Endothelial cell of umbilical vein (primary cell): ENCODE data around the gene SPANXN3. TPM values are rescaled to one million over a fixed set of nuclear protein-coding genes. Genes with fewer than 3 reads are reported as not detected.

Experiments used
- BruUV-seq: library from RNA; stranded (reverse); fragments of 400-500 nt; replicated peaks from 2 replicates; lab custom pipeline; 2021; lab: Mats Ljungman, UMichigan
- CTCF ChIA-PET: fragments of 300-600, 350-600 bp; sonication (Branson Sonifier 250); formaldehyde crosslinking; loops from one replicate; lab custom pipeline; 2021; ENCODE audit warnings: antibody characterized with exemption, inconsistent platforms; lab: Charles Lee
- POLR2A ChIA-PET: fragments of 300-600, 350-600 bp; sonication (Branson Sonifier 250); formaldehyde crosslinking; loops from one replicate; lab custom pipeline; 2021; ENCODE audit warnings: antibody characterized with exemption, inconsistent platforms; lab: Charles Lee
- DNase-seq: peaks from one replicate; pipeline ENCODE4 v3.0.0-alpha.2; 2011; ENCODE audit warnings: low read depth, low spot score
- FAIRE-seq: peaks from 2 replicates; lab custom pipeline; 2011; peaks lifted over from hg19 to GRCh38; lab: Jason Lieb, UNC
- H2AFZ ChIP-seq: 2 replicates; pipeline ENCODE4 v1.6.0; 2012; ENCODE audit warnings: low read depth, low read length, control low read depth, inconsistent platforms
- H3K27ac ChIP-seq: 2 replicates; pipeline ENCODE4 v1.5.1; 2011; ENCODE audit warnings: low read depth, mild to moderate bottlenecking, control low read depth, low read length, moderate library complexity; ENCODE audit not compliant: insufficient read depth
- H3K27me3 ChIP-seq, 2 experiments: 2 replicates each; pipeline versions ENCODE4 v1.6.0 to v1.6.1; 2011; ENCODE audit warnings: low read length in 2 of 2, mixed read lengths in 1 of 2; ENCODE audit not compliant: control insufficient read depth in 2 of 2, insufficient read depth in 2 of 2
- H3K36me3 ChIP-seq, 2 experiments: 2 replicates in 1 of 2; 3 replicates in 1 of 2; pipeline ENCODE4 v1.5.1; 2011; ENCODE audit warnings: low read length in 2 of 2, mild to moderate bottlenecking in 1 of 2, moderate library complexity in 1 of 2; ENCODE audit not compliant: control insufficient read depth in 2 of 2, insufficient read depth in 2 of 2; ENCODE audit errors: extremely low read depth in 1 of 2
- H3K4me1 ChIP-seq: 3 replicates; pipeline ENCODE4 v1.5.1; 2011; ENCODE audit warnings: mild to moderate bottlenecking, low read length; ENCODE audit not compliant: control insufficient read depth, insufficient read depth; ENCODE audit errors: extremely low read depth
- H3K4me2 ChIP-seq: 2 replicates; pipeline ENCODE4 v1.6.1; 2011; ENCODE audit warnings: low read length, control low read depth, mixed read lengths; ENCODE audit not compliant: insufficient read depth
- H3K4me3 ChIP-seq, 3 experiments: fragments of 200-600 bp in 1 of 3; sonication (generic), shearing (Covaris generic) in 1 of 3; replicated peaks in 1 of 3; 2 replicates each; pipeline ENCODE4 v1.5.1; 2011 to 2016; ENCODE audit warnings: control low read depth in 3 of 3, low read length in 3 of 3, mild to moderate bottlenecking in 2 of 3, inconsistent platforms in 1 of 3, low read depth in 1 of 3, moderate library complexity in 1 of 3; ENCODE audit not compliant: insufficient read depth in 1 of 3
- H3K79me2 ChIP-seq: 2 replicates; pipeline ENCODE4 v1.6.0; 2012; ENCODE audit warnings: low read length, inconsistent platforms; ENCODE audit not compliant: control insufficient read depth, insufficient read depth
- H3K9ac ChIP-seq: replicated peaks from 2 replicates; pipeline ENCODE3; 2011; ENCODE audit warnings: low read length, control low read depth; ENCODE audit not compliant: insufficient read depth; ENCODE audit errors: extremely low read depth
- H3K9me1 ChIP-seq: replicated peaks from 3 replicates; pipeline ENCODE4 v1.6.0; 2011; ENCODE audit warnings: mild to moderate bottlenecking, low read length; ENCODE audit not compliant: control insufficient read depth, insufficient read depth; ENCODE audit errors: extremely low read depth
- H3K9me3 ChIP-seq: replicated peaks from 2 replicates; pipeline ENCODE4 v1.5.1; 2012; ENCODE audit warnings: low read length, inconsistent platforms; ENCODE audit not compliant: control insufficient read depth, insufficient read depth
- H4K20me1 ChIP-seq: replicated peaks from 2 replicates; pipeline ENCODE3; 2011; ENCODE audit warnings: mild to moderate bottlenecking, low read length; ENCODE audit not compliant: control insufficient read depth, insufficient read depth; ENCODE audit errors: extremely low read depth
- CTCF ChIP-seq, 2 donors: IDR thresholded peaks; 1 replicate in 1 of 2; 2 replicates in 1 of 2; pipeline ENCODE4 v1.5.1; 2011; ENCODE audit warnings: low read length in 2 of 2, mild to moderate bottlenecking in 2 of 2, moderate library complexity in 2 of 2, control low read depth in 1 of 2, inconsistent platforms in 1 of 2, low read depth in 1 of 2; ENCODE audit not compliant: insufficient read depth in 1 of 2; ENCODE audit errors: extremely low read depth in 1 of 2
- EZH2 ChIP-seq: IDR thresholded peaks from 2 replicates; pipeline ENCODE4 v1.6.1; 2012; ENCODE audit warnings: borderline replicate concordance, low read depth, mild to moderate bottlenecking, moderate library complexity, low read length, inconsistent platforms; ENCODE audit not compliant: severe bottlenecking
- FOS ChIP-seq: IDR thresholded peaks from 2 replicates; pipeline ENCODE4 v1.6.1; 2011; ENCODE audit warnings: mild to moderate bottlenecking, low read length, moderate library complexity, borderline replicate concordance; ENCODE audit not compliant: insufficient read depth
- GATA2 ChIP-seq: IDR thresholded peaks from 2 replicates; pipeline ENCODE4 v1.7.0; 2011; ENCODE audit warnings: low read depth, mild to moderate bottlenecking, moderate library complexity, mixed read lengths, low read length; ENCODE audit not compliant: insufficient read length, insufficient read depth
- JUN ChIP-seq: IDR thresholded peaks from 2 replicates; pipeline ENCODE4 v1.6.1; 2011; ENCODE audit warnings: borderline replicate concordance, low read depth; ENCODE audit not compliant: insufficient read length, insufficient read depth
- MAX ChIP-seq: IDR thresholded peaks from 2 replicates; pipeline ENCODE4 v1.6.1; 2011; ENCODE audit not compliant: insufficient read depth, insufficient read length
- MYC ChIP-seq: IDR thresholded peaks from one replicate; pipeline ENCODE4 v1.6.1; 2011; ENCODE audit warnings: mild to moderate bottlenecking, low read depth, low read length
- POLR2A ChIP-seq: IDR thresholded peaks from 2 replicates; pipeline ENCODE4 v1.6.1; 2012; ENCODE audit warnings: low read depth, mild to moderate bottlenecking, control low read depth, low read length
- POLR2AphosphoS5 ChIP-seq: IDR thresholded peaks from 2 replicates; pipeline ENCODE4 v1.6.1; 2012; ENCODE audit warnings: low read depth, mild to moderate bottlenecking, control low read depth, low read length, moderate library complexity; ENCODE audit not compliant: insufficient read depth
- dilution Hi-C: fragments of 300-500 bp; cut with MboI; formaldehyde crosslinking; loops from one replicate; pipeline ENCODE4 v1.15.0; 2019; ENCODE audit warnings: low sequenced_read_pairs; ENCODE audit not compliant: extremely low pct_ligation_motif_present
- intact Hi-C: fragments of 100-400 bp; cut with micrococcal nuclease; formaldehyde crosslinking; loops from one replicate; pipeline ENCODE4 v1.10.0; 2022
- polyA plus RNA-seq, 4 experiments: library from polyadenylated mRNA; depleted of rRNA in 3 of 4; stranded (reverse) in 3 of 4; unstranded in 1 of 4; fragments of >200 nt; gene quantifications; 2 replicates each; pipeline versions ENCODE4 v1.2.1 to v1.2.3, GENCODE V29; 2011 to 2012; ENCODE audit warnings: missing spikeins in 1 of 4
- total RNA-seq: library from RNA; stranded (reverse); gene quantifications from 2 replicates; pipeline ENCODE4 v1.2.3, GENCODE V29; 2021

Gene SPANXN3
- total and polyA plus RNA-seq, 2 donors (not counting 3 experiments of a cell fraction or from before 2014, with no cell fraction given): not detected

DNA sequence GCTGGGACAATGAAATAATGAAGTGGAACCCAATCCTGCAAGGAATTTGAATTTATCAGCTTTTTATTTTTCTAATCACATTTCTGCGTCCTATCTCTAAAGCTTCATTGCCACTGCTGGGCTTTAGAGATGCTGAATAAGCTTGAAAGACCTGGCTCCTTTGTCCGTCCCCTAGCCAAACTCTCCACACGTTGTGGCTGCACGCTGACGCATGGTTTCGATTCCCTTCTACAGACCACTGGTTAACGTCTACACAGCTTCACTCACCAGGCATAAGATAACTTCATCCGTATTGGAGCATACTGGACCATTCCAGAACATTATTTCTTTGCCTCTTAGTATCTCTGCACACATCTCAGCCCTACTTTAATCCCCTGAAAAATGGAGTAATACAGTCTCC is 31.2 kb downstream of the SPANXN3 start:
- H2AFZ ChIP-seq: no peak overlapping the region
- no peaks in the 10 kb centered on the region for H3K4me1 ChIP-seq
- no peak overlapping the region for H3K27ac ChIP-seq
- H4K20me1 ChIP-seq: no peaks in the 10 kb centered on the region
- dilution Hi-C loops (no loop called here), intact Hi-C loops (no loop called here)
- DNase-seq: no peak
- H3K36me3 ChIP-seq: no peaks in the 10 kb centered on the region
- H3K9me3 ChIP-seq: no peaks in the 10 kb centered on the region
- H3K9ac ChIP-seq: no peak overlapping the region
- no peaks in the 10 kb centered on the region for H3K27me3 ChIP-seq
- no peak for FAIRE-seq
- H3K79me2 ChIP-seq: no peaks in the 10 kb centered on the region
- no peak overlapping the region for H3K4me2 ChIP-seq
- no TSS peak for BruUV-seq
- TF ChIP-seq POLR2AphosphoS5 (no peak), CTCF (IDR thresholded peaks at IDR 0.05; ENCODE audit: extremely low read depth in 1 of 2, insufficient read depth in 1 of 2, low read depth in 1 of 2, low read length in 2 of 2) (no peak), MAX (no peak), MYC (no peak), POLR2A (no peak), EZH2 (no peak), FOS (no peak), GATA2 (no peak), JUN (no peak)
- no peaks in the 10 kb centered on the region for H3K9me1 ChIP-seq
- ChIA-PET POLR2A (no interaction called here), CTCF (no interaction called here)
- no peak overlapping the region for H3K4me3 ChIP-seq
